A673 (cell line): ENCODE results near the gene PNLIPRP3. TPM values are rescaled to one million over a fixed set of nuclear protein-coding genes. Genes with fewer than 3 reads are reported as not detected.

Experiments
- BruUV-seq: library from RNA; stranded (reverse); fragments of 400-500 nt; replicated peaks from 2 replicates; lab custom pipeline; 2021; lab: Mats Ljungman, UMichigan
- CTCF ChIA-PET: fragments of 300-600 bp; sonication (Branson Sonifier 250); formaldehyde crosslinking; loops from one replicate; lab custom pipeline; 2022; ENCODE audit warnings: antibody characterized with exemption; lab: Charles Lee
- POLR2A ChIA-PET: fragments of 300-600 bp; sonication (Branson Sonifier 250); formaldehyde crosslinking; loops from one replicate; lab custom pipeline; 2022; ENCODE audit warnings: antibody characterized with exemption; ENCODE audit not compliant: low non-redundant PET; lab: Charles Lee
- DNase-seq: peaks from one replicate; pipeline ENCODE4 v3.0.0-alpha.2; 2015; ENCODE audit warnings: low spot score
- H3K27ac ChIP-seq: fragments of 200-600 bp; sonication (generic); 2 replicates; pipeline ENCODE4 v1.5.1; 2016; ENCODE audit warnings: mixed run types, low read depth, mild to moderate bottlenecking, mixed read lengths, antibody characterized with exemption, low read length; ENCODE audit not compliant: poor library complexity, severe bottlenecking
- H3K27me3 ChIP-seq: fragments of 200-600 bp; sonication (generic); replicated peaks from 2 replicates; pipeline ENCODE4 v1.6.1; 2017; ENCODE audit warnings: mixed run types, low read depth, mild to moderate bottlenecking, mixed read lengths, antibody characterized with exemption, low read length; ENCODE audit not compliant: insufficient read depth, poor library complexity
- H3K36me3 ChIP-seq: fragments of 200-600 bp; sonication (generic); 2 replicates; pipeline ENCODE4 v1.6.1; 2016; ENCODE audit warnings: mixed run types, mild to moderate bottlenecking, mixed read lengths, antibody characterized with exemption, low read length; ENCODE audit not compliant: insufficient read depth, poor library complexity, severe bottlenecking
- H3K4me1 ChIP-seq: fragments of 200-600 bp; sonication (generic); 2 replicates; pipeline ENCODE4 v1.6.1; 2017; ENCODE audit warnings: mixed run types, mild to moderate bottlenecking, mixed read lengths, antibody characterized with exemption, low read length; ENCODE audit not compliant: insufficient read depth, poor library complexity, severe bottlenecking
- H3K4me3 ChIP-seq: fragments of 200-600 bp; sonication (generic); 2 replicates; pipeline ENCODE4 v1.5.1; 2016; ENCODE audit warnings: low read depth, mixed run types, mild to moderate bottlenecking, mixed read lengths, low read length; ENCODE audit not compliant: poor library complexity, severe bottlenecking
- H3K9me3 ChIP-seq: fragments of 200-600 bp; sonication (generic); 2 replicates; pipeline ENCODE4 v1.6.1; 2016; ENCODE audit warnings: mixed run types, low read depth, mild to moderate bottlenecking, mixed read lengths, antibody characterized with exemption, low read length; ENCODE audit not compliant: poor library complexity, severe bottlenecking
- CTCF ChIP-seq: fragments of 300-800, 200-600 bp; sonication (generic); conservative IDR thresholded peaks from 2 replicates; pipeline ENCODE4 v1.5.1; 2017; ENCODE audit warnings: low read depth, mild to moderate bottlenecking, antibody characterized with exemption, low read length, moderate library complexity, mixed read lengths
- EZH2 ChIP-seq: fragments of 200-600 bp; sonication (generic); IDR thresholded peaks from 2 replicates; pipeline ENCODE4 v1.6.1; 2017; ENCODE audit warnings: borderline replicate concordance, low read depth, mild to moderate bottlenecking, mixed read lengths, antibody characterized with exemption, low read length; ENCODE audit not compliant: poor library complexity, severe bottlenecking
- intact Hi-C: fragments of 100-400 bp; cut with micrococcal nuclease; formaldehyde crosslinking; loops from one replicate; pipeline ENCODE4 v1.10.0; 2022; ENCODE audit not compliant: unreplicated experiment
- total RNA-seq: library from RNA; stranded (reverse); gene quantifications from 2 replicates; pipeline ENCODE4 v1.2.3, GENCODE V29; 2021

Gene PNLIPRP3
- total RNA-seq, 1 experiment from 2014 or later: not detected

GRCh38 chr10:116465546-116465945 lies 37.9 kb downstream of the PNLIPRP3 start:
- H3K27ac ChIP-seq: no peak overlapping the region
- no peaks in the 10 kb centered on the region for H3K36me3 ChIP-seq
- DNase-seq: peak; percentile 12
- H3K9me3 ChIP-seq: no peaks in the 10 kb centered on the region
- no peaks in the 10 kb centered on the region for H3K4me1 ChIP-seq
- ChIA-PET CTCF (no interaction called here), POLR2A (no interaction called here)
- H3K27me3 ChIP-seq: peaks cover 12% of the 10 kb centered on the region
- intact Hi-C loops: no loop called here
- TF ChIP-seq CTCF: no peak
- no peak for TF ChIP-seq EZH2
- BruUV-seq: no TSS peak
- no peak overlapping the region for H3K4me3 ChIP-seq

- no peaks in the 10 kb centered on the region for H3K9me3 ChIP-seq
These were observed 39.2 kb downstream of the PNLIPRP3 start for GRCh38 chr10:116466715-116467422.

GRCh38 chr10:116469437-116469836 lies 41.8 kb downstream of the PNLIPRP3 start:
- Histone ChIP-seq H3K9me3 (no peaks in the 10 kb centered on the region), H3K27ac (no peak overlapping the region), H3K27me3 (no peaks in the 10 kb centered on the region), H3K4me3 (no peak overlapping the region), H3K4me1 (no peaks in the 10 kb centered on the region), H3K36me3 (no peaks in the 10 kb centered on the region)
- POLR2A ChIA-PET: no interaction called here
- DNase-seq: no peak
- intact Hi-C loops: no loop called here
- CTCF ChIA-PET: no interaction called here
- TF ChIP-seq CTCF: no peak
- no peak for TF ChIP-seq EZH2
- no TSS peak for BruUV-seq

More at GRCh38 chr10:116466715-116467422, 39.2 kb downstream of the PNLIPRP3 start:
- POLR2A ChIA-PET: no interaction called here
- BruUV-seq: no TSS peak
- no peaks in the 10 kb centered on the region for H3K36me3 ChIP-seq
- H3K4me3 ChIP-seq: no peak overlapping the region
- intact Hi-C loops: no loop called here
- H3K27ac ChIP-seq: no peak overlapping the region
- no peaks in the 10 kb centered on the region for H3K4me1 ChIP-seq
- DNase-seq: no peak
- CTCF ChIA-PET: no interaction called here
- TF ChIP-seq CTCF (no peak), EZH2 (no peak)
- no peaks in the 10 kb centered on the region for H3K27me3 ChIP-seq
